Measurements from ENCODE around the gene SLC25A30.
"Not testable (repeated sequence)": the region's sequence is repeated elsewhere in the genome, so short reads cannot be mapped to it uniquely, and the experiment has no call there.

SLC25A30 gene

DNA sequence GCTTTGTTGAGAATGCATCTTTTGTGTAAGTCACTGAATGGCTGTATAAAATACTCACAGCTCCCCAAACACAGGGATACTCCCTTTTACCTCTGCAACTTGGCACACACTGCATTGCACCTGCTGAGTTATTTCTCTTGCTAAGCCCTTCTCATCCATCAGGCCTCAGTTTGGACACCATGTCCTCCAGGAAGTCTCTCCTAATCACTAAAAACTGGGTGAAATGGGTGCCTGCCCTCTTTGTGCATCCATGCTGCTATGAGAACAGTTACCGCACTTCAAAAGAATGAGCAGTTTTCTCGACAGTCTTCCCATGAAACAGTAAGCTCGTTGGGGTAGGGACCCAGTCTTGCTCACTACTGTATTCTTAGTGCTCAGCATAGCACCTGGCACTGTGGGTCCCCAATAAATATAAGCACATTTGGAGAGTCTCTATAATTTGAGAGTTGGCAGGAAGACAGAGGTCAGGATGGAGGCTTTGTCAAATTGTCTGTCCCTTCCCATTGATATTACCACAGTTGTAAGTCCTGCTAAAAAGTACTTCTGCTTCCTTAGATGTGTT, 4.6 kb upstream of the SLC25A30 start:
- DNase-seq (ENCODE audit: low read depth): no peak
- H3K36me3 ChIP-seq (ENCODE audit: control insufficient read depth, insufficient read depth, low read length, severe bottlenecking): no peaks in the 10 kb centered on the region
- no peak overlapping the region for H3K4me3 ChIP-seq (ENCODE audit: low read length)

GRCh38 chr13:45419945-45420344, 1.8 kb upstream of the SLC25A30 start:
- no peak overlapping the region for H3K4me3 ChIP-seq (ENCODE audit: low read length)
- DNase-seq (ENCODE audit: low read depth): no peak
- H3K4me1 ChIP-seq (ENCODE audit: control insufficient read depth, insufficient read depth, low read length): peaks cover 18% of the 10 kb centered on the region
- H3K36me3 ChIP-seq (ENCODE audit: control insufficient read depth, insufficient read depth, low read length, severe bottlenecking): no peaks in the 10 kb centered on the region
- H3K9ac ChIP-seq (ENCODE audit: low read length): no peak overlapping the region
- no peaks in the 10 kb centered on the region for H3K27me3 ChIP-seq (replicated peaks; ENCODE audit: control insufficient read depth, insufficient read depth, low read length)
- H3K9me3 ChIP-seq (ENCODE audit: control insufficient read depth, low read length): no peaks in the 10 kb centered on the region

More for the DNA sequence above, 4.6 kb upstream of the SLC25A30 start:
- Histone ChIP-seq H3K4me1 (ENCODE audit: control insufficient read depth, insufficient read depth, low read length) (no peaks in the 10 kb centered on the region), H3K27me3 (replicated peaks; ENCODE audit: control insufficient read depth, insufficient read depth, low read length) (no peaks in the 10 kb centered on the region), H3K9me3 (ENCODE audit: control insufficient read depth, low read length) (no peaks in the 10 kb centered on the region), H3K9ac (ENCODE audit: low read length) (no peak overlapping the region)

- H3K4me1 ChIP-seq (ENCODE audit: control insufficient read depth, insufficient read depth, low read length): peaks cover 20% of the 10 kb centered on the region
- H3K36me3 ChIP-seq (ENCODE audit: control insufficient read depth, insufficient read depth, low read length, severe bottlenecking); H3K4me3 ChIP-seq (ENCODE audit: low read length); DNase-seq (ENCODE audit: low read depth); H3K9me3 ChIP-seq (ENCODE audit: control insufficient read depth, low read length); H3K27me3 ChIP-seq (replicated peaks; ENCODE audit: control insufficient read depth, insufficient read depth, low read length); H3K9ac ChIP-seq (ENCODE audit: low read length): not testable (repeated sequence)
Measured at GRCh38 chr13:45419389-45419788, 1.2 kb upstream of the SLC25A30 start.

DNA sequence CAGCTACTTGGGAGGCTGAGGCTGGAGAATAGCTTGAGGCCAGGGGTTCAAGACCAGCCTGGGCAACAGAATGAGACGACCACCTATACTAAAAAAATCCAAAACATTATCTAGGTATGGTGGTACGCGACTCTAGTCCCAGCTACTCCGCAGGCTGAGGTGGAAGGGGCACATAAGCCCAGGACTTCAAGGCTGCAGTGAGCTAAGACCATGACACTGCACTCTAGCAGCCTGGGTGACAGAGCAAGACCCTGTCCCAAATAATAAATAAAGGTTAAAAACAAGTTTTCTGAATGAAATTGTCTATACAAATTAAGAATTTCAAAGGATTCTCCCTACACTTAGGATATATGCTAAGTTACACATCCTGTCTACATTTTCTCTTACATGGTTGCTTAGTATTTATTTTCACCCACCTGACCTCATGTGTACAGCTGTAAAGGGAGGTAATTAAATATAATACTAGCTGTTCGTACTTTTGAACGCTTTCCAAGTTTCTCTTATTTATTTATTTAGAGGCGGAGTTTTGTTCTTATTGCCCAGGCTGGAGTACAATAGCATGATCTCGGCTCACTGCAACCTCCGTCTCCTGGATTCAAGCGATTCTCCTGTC, 1.6 kb downstream of the SLC25A30 start:
- H3K9me3 ChIP-seq (ENCODE audit: control insufficient read depth, low read length): no peaks in the 10 kb centered on the region
- H3K36me3 ChIP-seq (ENCODE audit: control insufficient read depth, insufficient read depth, low read length, severe bottlenecking): no peaks in the 10 kb centered on the region
- H3K4me1 ChIP-seq (ENCODE audit: control insufficient read depth, insufficient read depth, low read length): peaks cover 28% of the 10 kb centered on the region
- H3K9ac ChIP-seq (ENCODE audit: low read length): peak overlapping the region; percentile 81
- DNase-seq (ENCODE audit: low read depth): no peak
- peak overlapping the region; percentile 81 for H3K4me3 ChIP-seq (ENCODE audit: low read length)
- H3K27me3 ChIP-seq (replicated peaks; ENCODE audit: control insufficient read depth, insufficient read depth, low read length): no peaks in the 10 kb centered on the region

DNA sequence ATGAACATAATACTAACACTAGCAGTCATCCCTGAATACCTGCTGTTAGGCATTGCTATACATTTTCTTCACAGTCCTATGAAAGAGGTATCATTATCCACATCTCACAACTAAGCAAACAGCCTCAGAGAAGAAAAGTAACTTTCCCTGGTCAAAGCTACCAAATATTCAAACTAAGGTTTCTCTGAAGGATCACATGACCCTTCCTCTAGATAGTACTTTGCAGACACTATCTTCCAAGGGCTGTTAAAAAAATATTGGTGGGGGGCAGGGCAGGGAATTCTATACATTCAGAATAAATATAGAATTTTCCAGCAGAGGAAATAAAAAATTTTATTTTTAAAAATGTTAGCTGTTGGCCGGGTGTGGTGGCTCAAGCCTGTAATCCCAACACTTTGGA, 3.1 kb downstream of the SLC25A30 start:
- Histone ChIP-seq H3K9me3 (ENCODE audit: control insufficient read depth, low read length) (no peaks in the 10 kb centered on the region), H3K9ac (ENCODE audit: low read length) (peak overlapping the region; percentile 79), H3K36me3 (ENCODE audit: control insufficient read depth, insufficient read depth, low read length, severe bottlenecking) (peaks cover 5% of the 10 kb centered on the region), H3K4me1 (ENCODE audit: control insufficient read depth, insufficient read depth, low read length) (peaks cover 28% of the 10 kb centered on the region), H3K4me3 (ENCODE audit: low read length) (peak overlapping the region; percentile 80), H3K27me3 (replicated peaks; ENCODE audit: control insufficient read depth, insufficient read depth, low read length) (no peaks in the 10 kb centered on the region)
- no peak for DNase-seq (ENCODE audit: low read depth)

GRCh38 chr13:45413826-45414307, 4.3 kb downstream of the SLC25A30 start:
- H3K4me1 ChIP-seq (ENCODE audit: control insufficient read depth, insufficient read depth, low read length): peaks cover 28% of the 10 kb centered on the region
- H3K27me3 ChIP-seq (replicated peaks; ENCODE audit: control insufficient read depth, insufficient read depth, low read length): no peaks in the 10 kb centered on the region
- H3K36me3 ChIP-seq (ENCODE audit: control insufficient read depth, insufficient read depth, low read length, severe bottlenecking): peaks cover 11% of the 10 kb centered on the region
- H3K9ac ChIP-seq (ENCODE audit: low read length): peak overlapping the region; percentile 79
- H3K4me3 ChIP-seq (ENCODE audit: low read length): peak overlapping the region; percentile 80
- no peaks in the 10 kb centered on the region for H3K9me3 ChIP-seq (ENCODE audit: control insufficient read depth, low read length)
- no peak for DNase-seq (ENCODE audit: low read depth)

DNA sequence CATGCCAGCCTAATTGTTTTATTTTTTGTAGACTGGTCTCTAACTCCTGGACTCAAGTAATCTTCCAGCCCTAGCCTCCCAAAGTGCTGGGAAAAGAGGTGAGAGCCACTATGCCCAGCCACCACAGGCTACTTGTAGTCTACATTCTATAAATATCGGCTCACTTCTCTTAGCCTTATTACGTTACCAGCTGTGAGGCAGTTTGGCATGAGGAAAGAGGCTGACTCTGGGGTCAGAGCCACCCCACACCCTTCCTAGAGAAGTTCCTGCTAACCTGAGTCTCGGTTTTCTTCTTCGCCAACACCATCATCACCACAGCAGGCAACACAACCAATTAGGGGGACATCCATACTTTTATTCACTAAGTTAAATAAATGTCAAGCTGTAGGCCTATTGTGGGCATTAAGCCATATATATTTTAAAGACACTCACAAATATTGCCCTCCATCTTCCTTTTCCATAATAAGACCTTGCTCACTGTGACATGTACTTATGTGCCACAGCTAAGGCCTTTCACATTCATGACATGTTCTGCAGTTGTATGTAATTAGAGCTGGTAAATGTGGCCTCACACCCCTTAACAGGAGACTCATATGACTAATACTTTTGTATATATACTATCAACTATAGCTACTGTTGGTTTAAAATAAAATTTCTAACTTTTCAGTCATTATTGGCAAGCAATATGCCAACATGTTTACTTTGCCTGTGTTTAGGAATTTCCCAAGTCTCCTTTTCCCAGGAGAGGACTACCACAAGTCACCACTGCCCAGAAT, 5.7 kb downstream of the SLC25A30 start:
- Histone ChIP-seq H3K27me3 (replicated peaks; ENCODE audit: control insufficient read depth, insufficient read depth, low read length) (no peaks in the 10 kb centered on the region), H3K36me3 (ENCODE audit: control insufficient read depth, insufficient read depth, low read length, severe bottlenecking) (peaks cover 25% of the 10 kb centered on the region), H3K4me3 (ENCODE audit: low read length) (no peak overlapping the region), H3K9ac (ENCODE audit: low read length) (no peak overlapping the region), H3K9me3 (ENCODE audit: control insufficient read depth, low read length) (no peaks in the 10 kb centered on the region), H3K4me1 (ENCODE audit: control insufficient read depth, insufficient read depth, low read length) (peaks cover 28% of the 10 kb centered on the region)
- no peak for DNase-seq (ENCODE audit: low read depth)

DNA sequence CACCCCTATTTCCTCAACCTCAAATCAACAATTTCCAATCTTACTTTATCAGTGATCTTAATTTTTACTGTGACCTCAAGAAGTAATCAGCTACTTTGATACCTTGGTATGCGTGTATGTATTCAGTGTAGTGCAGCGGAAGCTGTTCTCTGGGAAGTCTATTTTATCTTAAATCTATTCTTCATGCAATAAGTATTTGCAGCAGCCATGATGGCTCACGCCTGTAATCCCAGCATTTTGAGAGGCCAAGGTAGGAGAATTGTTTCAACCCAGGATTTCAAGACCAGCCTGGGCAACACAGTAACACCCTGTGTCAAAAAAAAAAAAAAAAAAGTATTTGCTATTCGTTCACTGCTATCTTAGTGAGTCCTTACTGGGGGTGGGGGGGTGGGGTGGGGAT, 6.5 kb downstream of the SLC25A30 start:
- H3K9ac ChIP-seq (ENCODE audit: low read length): no peak overlapping the region
- no peak overlapping the region for H3K4me3 ChIP-seq (ENCODE audit: low read length)
- no peaks in the 10 kb centered on the region for H3K27me3 ChIP-seq (replicated peaks; ENCODE audit: control insufficient read depth, insufficient read depth, low read length)
- no peak for DNase-seq (ENCODE audit: low read depth)
- peaks cover 20% of the 10 kb centered on the region for H3K4me1 ChIP-seq (ENCODE audit: control insufficient read depth, insufficient read depth, low read length)
- H3K9me3 ChIP-seq (ENCODE audit: control insufficient read depth, low read length): no peaks in the 10 kb centered on the region
- H3K36me3 ChIP-seq (ENCODE audit: control insufficient read depth, insufficient read depth, low read length, severe bottlenecking): peaks cover 30% of the 10 kb centered on the region

- peaks cover 33% of the 10 kb centered on the region for H3K36me3 ChIP-seq (ENCODE audit: control insufficient read depth, insufficient read depth, low read length, severe bottlenecking)
- no peaks in the 10 kb centered on the region for H3K9me3 ChIP-seq (ENCODE audit: control insufficient read depth, low read length)
- no peak for DNase-seq (ENCODE audit: low read depth)
- H3K27me3 ChIP-seq (replicated peaks; ENCODE audit: control insufficient read depth, insufficient read depth, low read length): no peaks in the 10 kb centered on the region
- peaks cover 17% of the 10 kb centered on the region for H3K4me1 ChIP-seq (ENCODE audit: control insufficient read depth, insufficient read depth, low read length)
- H3K9ac ChIP-seq (ENCODE audit: low read length): no peak overlapping the region
- no peak overlapping the region for H3K4me3 ChIP-seq (ENCODE audit: low read length)
Measured at GRCh38 chr13:45411221-45411620, 7.0 kb downstream of the SLC25A30 start.

DNA sequence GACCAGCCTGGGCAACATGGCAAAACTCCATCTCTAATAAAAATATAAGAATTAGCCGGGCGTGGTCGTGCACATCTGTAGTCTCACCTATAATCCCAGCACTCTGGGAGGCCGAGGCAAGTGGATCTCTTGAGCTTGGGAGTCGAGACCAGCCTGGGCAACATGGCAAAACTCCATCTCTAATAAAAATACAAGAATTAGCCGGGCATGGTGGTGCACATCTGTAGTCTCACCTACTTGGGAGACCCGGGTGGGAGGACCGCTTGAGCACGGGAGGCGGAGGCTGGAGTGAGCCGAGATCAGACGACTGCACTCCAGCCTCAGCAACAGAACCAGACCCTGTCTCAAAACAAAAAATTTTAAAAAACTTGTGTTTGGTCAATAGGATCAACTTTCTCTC, 7.7 kb downstream of the SLC25A30 start:
- H3K9me3 ChIP-seq (ENCODE audit: control insufficient read depth, low read length): no peaks in the 10 kb centered on the region
- H3K4me1 ChIP-seq (ENCODE audit: control insufficient read depth, insufficient read depth, low read length): peaks cover 16% of the 10 kb centered on the region
- no peak overlapping the region for H3K9ac ChIP-seq (ENCODE audit: low read length)
- H3K4me3 ChIP-seq (ENCODE audit: low read length): no peak overlapping the region
- H3K36me3 ChIP-seq (ENCODE audit: control insufficient read depth, insufficient read depth, low read length, severe bottlenecking): peaks cover 38% of the 10 kb centered on the region
- no peak for DNase-seq (ENCODE audit: low read depth)
- H3K27me3 ChIP-seq (replicated peaks; ENCODE audit: control insufficient read depth, insufficient read depth, low read length): no peaks in the 10 kb centered on the region

- Histone ChIP-seq H3K36me3 (ENCODE audit: control insufficient read depth, insufficient read depth, low read length, severe bottlenecking) (peaks cover 42% of the 10 kb centered on the region), H3K4me3 (ENCODE audit: low read length) (no peak overlapping the region), H3K9ac (ENCODE audit: low read length) (no peak overlapping the region), H3K27me3 (replicated peaks; ENCODE audit: control insufficient read depth, insufficient read depth, low read length) (no peaks in the 10 kb centered on the region), H3K4me1 (ENCODE audit: control insufficient read depth, insufficient read depth, low read length) (peaks cover 11% of the 10 kb centered on the region), H3K9me3 (ENCODE audit: control insufficient read depth, low read length) (no peaks in the 10 kb centered on the region)
- DNase-seq (ENCODE audit: low read depth): no peak
Measured at GRCh38 chr13:45410001-45410400, 8.2 kb downstream of the SLC25A30 start.

Data from adipocyte (in vitro differentiated cells).